Coronary artery (tissue), 2 donors: Measurements from ENCODE around the gene LMAN2.
A peak's percentile ranks its signal among the peaks of the same experiment; 100 is the strongest.
"Not testable (repeated sequence)": the region's sequence is repeated elsewhere in the genome, so short reads cannot be mapped to it uniquely, and the experiment has no call there.

Experiments used
- DNase-seq: peaks from one replicate; pipeline ENCODE4 v3.0.0-alpha.2; 2017; ENCODE audit warnings: low spot score
- H3K27ac ChIP-seq, 2 donors: fragments of 200-600 bp; sonication (generic); one replicate each; pipeline ENCODE4 v1.5.1; 2016 to 2019
- H3K4me3 ChIP-seq: fragments of 200-600 bp; sonication (generic); 2 replicates; pipeline ENCODE4 v1.5.1; 2016; ENCODE audit warnings: mild to moderate bottlenecking, moderate library complexity
- CTCF ChIP-seq: fragments of 200-600 bp; sonication (generic); IDR thresholded peaks from one replicate; pipeline ENCODE4 v1.5.1; 2019; ENCODE audit warnings: antibody characterized with exemption

Gene LMAN2

GRCh38 chr5:177308740-177309139, 42.7 kb downstream of the LMAN2 start:
- TF ChIP-seq CTCF: no peak
- Histone ChIP-seq H3K27ac (no peak overlapping the region), H3K4me3 (no peak overlapping the region)
- DNase-seq: no peak

GRCh38 chr5:177307544-177308363, 43.7 kb downstream of the LMAN2 start:
- no peak for DNase-seq
- no peak overlapping the region for H3K27ac ChIP-seq
- H3K4me3 ChIP-seq: no peak overlapping the region
- TF ChIP-seq CTCF: no peak

- Histone ChIP-seq H3K27ac (no peak overlapping the region), H3K4me3 (no peak overlapping the region)
- no peak for DNase-seq
Observed at GRCh38 chr5:177306674-177307543, 44.6 kb downstream of the LMAN2 start.

GRCh38 chr5:177306103-177306640, 45.3 kb downstream of the LMAN2 start:
- DNase-seq, H3K4me3 ChIP-seq, H3K27ac ChIP-seq: not testable (repeated sequence)

More at GRCh38 chr5:177306674-177307543, 44.6 kb downstream of the LMAN2 start:
- no peak for TF ChIP-seq CTCF

- no peak for DNase-seq
- Histone ChIP-seq H3K4me3 (peak overlapping the region; percentile 95), H3K27ac (peak overlapping the region in 1 of 2 donors; percentile 91)
- no peak for TF ChIP-seq CTCF
Observed at GRCh38 chr5:177304392-177305119, 46.9 kb downstream of the LMAN2 start.

GRCh38 chr5:177303925-177304391, 47.5 kb downstream of the LMAN2 start:
- Histone ChIP-seq H3K4me3 (peak overlapping the region; percentile 95), H3K27ac (peak overlapping the region; percentile 29 to 91)
- no peak for TF ChIP-seq CTCF
- DNase-seq: peak; percentile 74
